ENCODE data around the gene VAPA. TPM values are rescaled to one million over a fixed set of nuclear protein-coding genes. Genes with fewer than 3 reads are reported as not detected.
A peak's percentile ranks its signal among the peaks of the same experiment; 100 is the strongest.
"Not testable (repeated sequence)": the region's sequence is repeated elsewhere in the genome, so short reads cannot be mapped to it uniquely, and the experiment has no call there.

The VAPA gene
- total and polyA plus RNA-seq, 9 of the 15 experiments (the other 6 are each of a cell fraction or from before 2014, with no cell fraction given), result 219 to 902 (median 526) TPM

- peaks cover 13 to 32% of the 10 kb centered on the region in 2 experiments for H3K4me1 ChIP-seq (replicated peaks in 1 of 2; ENCODE audit: control insufficient read depth in 2 of 2, insufficient read depth in 2 of 2, low read length in 2 of 2)
- H3K4me3 ChIP-seq; ATAC-seq; H3K9ac ChIP-seq (ENCODE audit: insufficient read depth in 1 of 2, low read depth in 2 of 2, low read length in 2 of 2); H3K27ac ChIP-seq (ENCODE audit: extremely low read depth, low read depth, low read length); H3K79me2 ChIP-seq (ENCODE audit: control insufficient read depth, insufficient read depth, low read length); H3K9me1 ChIP-seq (ENCODE audit: control insufficient read depth, insufficient read depth, low read length); H3K27me3 ChIP-seq (ENCODE audit: control insufficient read depth in 2 of 2, insufficient read depth in 2 of 2, low read length in 2 of 2); H3K36me3 ChIP-seq (ENCODE audit: control insufficient read depth, insufficient read depth, low read length); BruUV-seq (replicated peaks); CTCF ChIA-PET (ENCODE audit: low intra/inter-chr PET ratio); H3K9me3 ChIP-seq (replicated peaks; ENCODE audit: control insufficient read depth, insufficient read depth, low read depth, low read length); H3K4me2 ChIP-seq (ENCODE audit: insufficient read depth, low read length); intact Hi-C loops (cut with micrococcal nuclease); in situ Hi-C loops (cut with MboI); H2AFZ ChIP-seq (ENCODE audit: low read depth, low read length); H4K20me1 ChIP-seq (replicated peaks; ENCODE audit: control insufficient read depth, insufficient read depth, low read length); DNase-seq (ENCODE audit: extremely low read depth in 1 of 4, low spot score in 3 of 4); FAIRE-seq; TF ChIP-seq ATF3 (CRISPR knock-in tag; conservative IDR thresholded peaks at IDR 0.05): not testable (repeated sequence)
- WGBS (ENCODE audit: insufficient coverage, low coverage, missing lambda C conversion rate), result 65% methylated on average over 4 of the region's 4 CpGs
- 0 out of 2 replicates have a peak, but pooled peaks have one; percentile 17 for TF ChIP-seq ATF3 (IDR thresholded peaks at IDR 0.05)
- TF ChIP-seq FOSL1 (tag; conservative IDR thresholded peaks at IDR 0.05), result 0 out of 2 replicates have a peak, but pooled peaks have one; percentile 19
- POLR2A ChIA-PET, result interaction anchor here (1.2 kb wide), 1 partner anchor 24 kb away, joined by 3 read pairs; no protein-coding TSS in a partner anchor
Observed at GRCh38 chr18:9891515-9891914, 22.3 kb upstream of the VAPA start.

- intact Hi-C loops (cut with micrococcal nuclease), result no loop called here
- WGBS (ENCODE audit: insufficient coverage, low coverage, missing lambda C conversion rate), result 91% methylated on average over 6 of the region's 6 CpGs
- TF ChIP-seq DMBX1 (CRISPR knock-in tag; IDR thresholded peaks at IDR 0.05; ENCODE audit: borderline replicate concordance) (peak; percentile 11; the same call in 1 of the 2 replicates), FOXA3 (CRISPR knock-in tag; conservative IDR thresholded peaks at IDR 0.05 in 1 of 2, IDR thresholded peaks at IDR 0.05 in 1 of 2) (0 out of 4 replicates have a peak, but pooled peaks of 1 of the 2 experiments have one; percentile 33), ETV1 (tag; conservative IDR thresholded peaks at IDR 0.05; ENCODE audit: low read depth) (0 out of 2 replicates have a peak, but pooled peaks have one; percentile 15), HOXB6 (CRISPR knock-in tag; IDR thresholded peaks at IDR 0.05; ENCODE audit: borderline replicate concordance) (0 out of 2 replicates have a peak, but pooled peaks have one; percentile 21)
Observed at GRCh38 chr18:9894454-9895068, 19.3 kb upstream of the VAPA start.

More at GRCh38 chr18:9894454-9895068, 19.3 kb upstream of the VAPA start:
- Histone ChIP-seq H2AFZ (ENCODE audit: low read depth, low read length) (peak overlapping the region; percentile 21), H3K27me3 (ENCODE audit: control insufficient read depth in 2 of 2, insufficient read depth in 2 of 2, low read length in 2 of 2) (no peaks in the 10 kb centered on the region), H3K4me2 (ENCODE audit: insufficient read depth, low read length) (no peak overlapping the region), H3K9me1 (ENCODE audit: control insufficient read depth, insufficient read depth, low read length) (no peaks in the 10 kb centered on the region), H3K4me1 (replicated peaks in 1 of 2; ENCODE audit: control insufficient read depth in 2 of 2, insufficient read depth in 2 of 2, low read length in 2 of 2) (peaks cover 20 to 43% of the 10 kb centered on the region in 2 experiments), H3K79me2 (ENCODE audit: control insufficient read depth, insufficient read depth, low read length) (no peaks in the 10 kb centered on the region; the same call in 2 of the 3 replicates), H3K9ac (ENCODE audit: insufficient read depth in 1 of 2, low read depth in 2 of 2, low read length in 2 of 2) (no peak overlapping the region), H3K4me3 (no peak overlapping the region), H3K27ac (ENCODE audit: extremely low read depth, low read depth, low read length) (peak overlapping the region; percentile 78; the same call in 2 of the 3 replicates), H4K20me1 (replicated peaks; ENCODE audit: control insufficient read depth, insufficient read depth, low read length) (no peaks in the 10 kb centered on the region), H3K36me3 (ENCODE audit: control insufficient read depth, insufficient read depth, low read length) (no peaks in the 10 kb centered on the region; the same call in 2 of the 3 replicates), H3K9me3 (replicated peaks; ENCODE audit: control insufficient read depth, insufficient read depth, low read depth, low read length) (no peaks in the 10 kb centered on the region)
- FAIRE-seq, result no peak
- no TSS peak for BruUV-seq (replicated peaks)
- ChIA-PET CTCF (ENCODE audit: low intra/inter-chr PET ratio) (no interaction called here), POLR2A (interaction anchor here (1.1 to 3.2 kb wide), 4 partner anchors 9 to 84 kb away, joined by 4 to 18 read pairs (median 14); partner anchors contain the start of genes TXNDC2 and VAPA)
- no peak for DNase-seq (ENCODE audit: extremely low read depth in 1 of 4, low spot score in 3 of 4)
- no peak for ATAC-seq
- in situ Hi-C loops (cut with MboI), result no loop called here
